Breast epithelium (tissue), 4 donors: ENCODE data around the gene LSM10. TPM values are rescaled to one million over a fixed set of nuclear protein-coding genes. Genes with fewer than 3 reads are reported as not detected.

Experiments used
- DNase-seq, 2 donors: peaks; one replicate each; pipeline ENCODE4 v3.0.0-alpha.2; 2019; ENCODE audit warnings: low spot score in 2 of 2
- H3K27ac ChIP-seq, 2 donors: fragments of 200-600 bp; sonication (generic) in 1 of 2; one replicate each; pipeline ENCODE4 v1.5.1; 2016 to 2019; ENCODE audit warnings: mild to moderate bottlenecking in 1 of 2
- H3K27me3 ChIP-seq, 2 donors: fragments of 200-600 bp; sonication (generic) in 1 of 2; one replicate each; pipeline versions ENCODE4 v1.5.1 to v1.6.0; 2017 to 2019; ENCODE audit warnings: control low read depth in 1 of 2, mild to moderate bottlenecking in 1 of 2
- H3K36me3 ChIP-seq: fragments of 200-600 bp; one replicate; pipeline ENCODE4 v1.5.1; 2019
- H3K4me1 ChIP-seq, 2 donors: fragments of 200-600 bp; sonication (generic); one replicate each; pipeline ENCODE4 v1.5.1; 2016 to 2019; ENCODE audit warnings: control low read depth in 1 of 2
- H3K4me3 ChIP-seq, 3 donors: fragments of 200-600 bp; sonication (generic); 1 replicate in 2 of 3; 2 replicates in 1 of 3; pipeline ENCODE4 v1.5.1; 2016 to 2019; ENCODE audit warnings: mild to moderate bottlenecking in 3 of 3, moderate library complexity in 2 of 3
- H3K9me3 ChIP-seq, 2 donors: fragments of 200-600 bp; sonication (generic) in 1 of 2; one replicate each; pipeline ENCODE4 v1.5.1; 2016 to 2019; ENCODE audit warnings: control low read depth in 1 of 2
- CTCF ChIP-seq, 3 donors: fragments of 450-650 bp; IDR thresholded peaks; one replicate each; pipeline ENCODE4 v1.5.1; 2016 to 2017; ENCODE audit warnings: antibody characterized with exemption in 3 of 3, mild to moderate bottlenecking in 3 of 3, moderate library complexity in 3 of 3
- POLR2A ChIP-seq: fragments of 450-650 bp; IDR thresholded peaks from one replicate; pipeline ENCODE4 v1.6.1; 2016; ENCODE audit warnings: antibody characterized with exemption, mild to moderate bottlenecking, moderate library complexity
- POLR2AphosphoS5 ChIP-seq, 3 donors: sonication (generic); formaldehyde crosslinking; IDR thresholded peaks; one replicate each; pipeline ENCODE4 v1.6.1; 2017; ENCODE audit warnings: antibody characterized with exemption in 3 of 3
- intact Hi-C: fragments of 100-400 bp; cut with DNase I; formaldehyde crosslinking; loops from one replicate; pipeline ENCODE4 v1.15.1; 2023; ENCODE audit warnings: low total_unique reads
- total RNA-seq, 3 donors: library from RNA; depleted of rRNA; stranded (reverse); fragments of >200 nt; gene quantifications; one replicate each; pipeline ENCODE4 v1.1.0, GENCODE V29; 2016

LSM10 gene
- total RNA-seq, 3 donors from 2014 or later, result 31.8 to 49.5 (median 39.7) TPM

GRCh38 chr1:36351227-36351977 lies 46.3 kb downstream of the LSM10 start:
- H3K36me3 ChIP-seq, result no peaks in the 10 kb centered on the region
- H3K27ac ChIP-seq, result peak overlapping the region; percentile 88 to 90

GRCh38 chr1:36350659-36351226 lies 47.0 kb downstream of the LSM10 start:
- TF ChIP-seq POLR2AphosphoS5 (IDR thresholded peaks at IDR 0.05) (no peak), CTCF (IDR thresholded peaks at IDR 0.05) (no peak), POLR2A (no peak)
- Histone ChIP-seq H3K4me1 (peaks cover 6 to 23% of the 10 kb centered on the region in 2 donors), H3K4me3 (peak overlapping the region in 1 of 3 donors; percentile 29), H3K9me3 (no peaks in the 10 kb centered on the region), H3K27ac (peak overlapping the region; percentile 88 to 90), H3K27me3 (no peaks in the 10 kb centered on the region), H3K36me3 (no peaks in the 10 kb centered on the region)
- peak in 1 of 2 donors; percentile 57 for DNase-seq
- intact Hi-C loops, result loop anchor here (10.0 kb wide), 1 partner anchor 74 kb away; no protein-coding TSS in a partner anchor

More at GRCh38 chr1:36351227-36351977, 46.3 kb downstream of the LSM10 start:
- intact Hi-C loops, result loop anchor here (10.0 kb wide), 1 partner anchor 73 kb away; no protein-coding TSS in a partner anchor
- Histone ChIP-seq H3K4me3 (no peak overlapping the region), H3K27me3 (no peaks in the 10 kb centered on the region), H3K9me3 (no peaks in the 10 kb centered on the region), H3K4me1 (peaks cover 6 to 23% of the 10 kb centered on the region in 2 donors)
- DNase-seq, result no peak
- no peak for TF ChIP-seq POLR2AphosphoS5 (IDR thresholded peaks at IDR 0.05)
- TF ChIP-seq POLR2A, result no peak
- no peak for TF ChIP-seq CTCF (IDR thresholded peaks at IDR 0.05)

- no peaks in the 10 kb centered on the region for H3K36me3 ChIP-seq
These were observed 47.9 kb downstream of the LSM10 start for GRCh38 chr1:36349839-36350238.

GRCh38 chr1:36349241-36349671 lies 48.5 kb downstream of the LSM10 start:
- intact Hi-C loops, result no loop called here
- TF ChIP-seq POLR2AphosphoS5 (IDR thresholded peaks at IDR 0.05), result no peak
- no peak for TF ChIP-seq CTCF (IDR thresholded peaks at IDR 0.05)
- no peak for TF ChIP-seq POLR2A
- H3K4me1 ChIP-seq, result peaks cover 6 to 23% of the 10 kb centered on the region in 2 donors
- H3K27me3 ChIP-seq, result no peaks in the 10 kb centered on the region
- peak overlapping the region; percentile 88 to 90 for H3K27ac ChIP-seq
- no peak overlapping the region for H3K4me3 ChIP-seq
- H3K36me3 ChIP-seq, result no peaks in the 10 kb centered on the region
- DNase-seq, result no peak
- no peaks in the 10 kb centered on the region for H3K9me3 ChIP-seq

More at GRCh38 chr1:36349839-36350238, 47.9 kb downstream of the LSM10 start:
- no peaks in the 10 kb centered on the region for H3K27me3 ChIP-seq
- no peak for TF ChIP-seq POLR2A
- TF ChIP-seq POLR2AphosphoS5 (IDR thresholded peaks at IDR 0.05), result no peak
- no peak for TF ChIP-seq CTCF (IDR thresholded peaks at IDR 0.05)
- DNase-seq, result peak; percentile 50 to 61
- H3K9me3 ChIP-seq, result no peaks in the 10 kb centered on the region
- no peak overlapping the region for H3K4me3 ChIP-seq
- H3K4me1 ChIP-seq, result peaks cover 6 to 23% of the 10 kb centered on the region in 2 donors
- intact Hi-C loops, result loop anchor here (10.0 kb wide), 1 partner anchor 75 kb away; no protein-coding TSS in a partner anchor
- H3K27ac ChIP-seq, result peak overlapping the region; percentile 88 to 90
